Upper lobe of right lung (tissue), 1 donor: ENCODE results near the gene GID8. TPM values are rescaled to one million over a fixed set of nuclear protein-coding genes. Genes with fewer than 3 reads are reported as not detected.

Experiments
- ATAC-seq: fragments of 200-7000 bp; cut with Tn5 transposase; one replicate; pipeline ENCODE4 v1.9.1; 2020; ENCODE audit warnings: mild to moderate bottlenecking, moderate library complexity
- DNase-seq: peaks from one replicate; pipeline ENCODE4 v3.0.0-alpha.2; 2020
- H3K27ac ChIP-seq: fragments of 200-600 bp; one replicate; pipeline ENCODE4 v1.8.0; 2022
- H3K27me3 ChIP-seq: fragments of 200-600 bp; one replicate; pipeline ENCODE4 v1.8.0; 2022; ENCODE audit warnings: mild to moderate bottlenecking
- H3K36me3 ChIP-seq: fragments of 200-600 bp; one replicate; pipeline ENCODE4 v1.8.0; 2022
- H3K4me1 ChIP-seq: fragments of 200-600 bp; one replicate; pipeline ENCODE4 v1.8.0; 2022
- H3K4me3 ChIP-seq: fragments of 200-600 bp; one replicate; pipeline ENCODE4 v1.8.0; 2022; ENCODE audit warnings: mild to moderate bottlenecking
- H3K9me3 ChIP-seq: fragments of 200-600 bp; one replicate; pipeline ENCODE4 v1.8.0; 2022
- intact Hi-C: fragments of 100-400 bp; cut with DNase I; formaldehyde crosslinking; loops from one replicate; pipeline ENCODE4 v1.11.0; 2022
- total RNA-seq: library from RNA; stranded (reverse); fragmentation: NEBNext Ultra II Directional; extraction: Animal tissue kit (Norgen Biotek cat#: 25700); gene quantifications from one replicate; pipeline ENCODE4 v1.2.1, GENCODE V29; 2021
- TF ChIP-seq, protein P1 (sequence below): fragments of 200-600 bp; IDR thresholded peaks from one replicate; pipeline ENCODE4 v1.8.0; 2022; ENCODE audit warnings: antibody characterized with exemption
- donor health status: DM: no; HTN: yes; CAD: no; lungs with severe emphysema.

The GID8 gene
- total RNA-seq, 1 donor from 2014 or later = 27.4 TPM

DNA sequence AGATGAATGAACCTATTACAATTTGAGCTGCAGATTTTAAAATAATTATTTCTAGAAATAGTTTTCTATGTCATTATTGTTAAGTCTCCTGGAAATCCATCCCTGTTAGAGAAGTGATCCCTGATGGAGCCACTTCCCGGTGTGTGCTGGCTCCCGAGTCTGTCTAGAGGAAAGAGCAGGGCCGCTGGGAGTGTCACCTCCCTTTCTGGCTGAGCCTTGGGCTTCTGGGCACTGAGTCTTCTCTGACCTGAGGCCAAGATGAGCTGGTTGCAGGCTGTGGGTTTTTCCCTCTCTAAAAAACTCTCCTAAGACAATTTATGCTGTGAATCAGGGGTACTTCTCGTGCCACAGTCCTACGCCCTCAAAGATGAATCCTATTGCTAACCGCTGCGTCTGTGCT is 47.5 kb upstream of the GID8 start:
- no peak overlapping the region for H3K27ac ChIP-seq
- H3K9me3 ChIP-seq = no peaks in the 10 kb centered on the region
- no peaks in the 10 kb centered on the region for H3K4me1 ChIP-seq
- peaks cover 86% of the 10 kb centered on the region for H3K36me3 ChIP-seq
- DNase-seq = no peak
- no peak overlapping the region for H3K4me3 ChIP-seq
- no peaks in the 10 kb centered on the region for H3K27me3 ChIP-seq
- TF ChIP-seq, protein P1, sequence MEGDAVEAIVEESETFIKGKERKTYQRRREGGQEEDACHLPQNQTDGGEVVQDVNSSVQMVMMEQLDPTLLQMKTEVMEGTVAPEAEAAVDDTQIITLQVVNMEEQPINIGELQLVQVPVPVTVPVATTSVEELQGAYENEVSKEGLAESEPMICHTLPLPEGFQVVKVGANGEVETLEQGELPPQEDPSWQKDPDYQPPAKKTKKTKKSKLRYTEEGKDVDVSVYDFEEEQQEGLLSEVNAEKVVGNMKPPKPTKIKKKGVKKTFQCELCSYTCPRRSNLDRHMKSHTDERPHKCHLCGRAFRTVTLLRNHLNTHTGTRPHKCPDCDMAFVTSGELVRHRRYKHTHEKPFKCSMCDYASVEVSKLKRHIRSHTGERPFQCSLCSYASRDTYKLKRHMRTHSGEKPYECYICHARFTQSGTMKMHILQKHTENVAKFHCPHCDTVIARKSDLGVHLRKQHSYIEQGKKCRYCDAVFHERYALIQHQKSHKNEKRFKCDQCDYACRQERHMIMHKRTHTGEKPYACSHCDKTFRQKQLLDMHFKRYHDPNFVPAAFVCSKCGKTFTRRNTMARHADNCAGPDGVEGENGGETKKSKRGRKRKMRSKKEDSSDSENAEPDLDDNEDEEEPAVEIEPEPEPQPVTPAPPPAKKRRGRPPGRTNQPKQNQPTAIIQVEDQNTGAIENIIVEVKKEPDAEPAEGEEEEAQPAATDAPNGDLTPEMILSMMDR = no peak
- no peak for ATAC-seq
- intact Hi-C loops = no loop called here

DNA sequence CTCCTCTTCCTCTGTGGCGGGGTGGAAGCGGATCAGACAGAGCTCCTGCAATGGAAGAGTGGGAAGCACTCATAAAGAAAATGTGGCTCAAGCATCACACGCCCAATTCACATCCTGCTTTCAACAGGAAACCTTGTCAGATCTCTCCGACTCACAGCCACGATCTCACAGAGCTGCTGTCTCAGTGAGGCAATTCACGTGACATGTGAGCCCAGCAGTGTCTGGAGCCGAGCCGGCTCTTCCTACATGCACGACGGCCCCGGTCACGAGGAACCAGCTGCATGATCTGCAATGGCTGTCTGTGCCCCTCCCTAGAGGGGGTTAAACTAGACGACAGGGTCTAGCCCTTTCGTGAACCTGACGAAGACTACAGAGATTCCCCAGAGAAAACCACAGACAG is 46.8 kb upstream of the GID8 start:
- intact Hi-C loops = no loop called here
- DNase-seq = no peak
- peaks cover 93% of the 10 kb centered on the region for H3K36me3 ChIP-seq
- H3K27ac ChIP-seq = no peak overlapping the region
- no peaks in the 10 kb centered on the region for H3K27me3 ChIP-seq
- H3K4me3 ChIP-seq = no peak overlapping the region
- H3K4me1 ChIP-seq = no peaks in the 10 kb centered on the region
- TF ChIP-seq, protein P1 = no peak
- no peak for ATAC-seq
- H3K9me3 ChIP-seq = no peaks in the 10 kb centered on the region

DNA sequence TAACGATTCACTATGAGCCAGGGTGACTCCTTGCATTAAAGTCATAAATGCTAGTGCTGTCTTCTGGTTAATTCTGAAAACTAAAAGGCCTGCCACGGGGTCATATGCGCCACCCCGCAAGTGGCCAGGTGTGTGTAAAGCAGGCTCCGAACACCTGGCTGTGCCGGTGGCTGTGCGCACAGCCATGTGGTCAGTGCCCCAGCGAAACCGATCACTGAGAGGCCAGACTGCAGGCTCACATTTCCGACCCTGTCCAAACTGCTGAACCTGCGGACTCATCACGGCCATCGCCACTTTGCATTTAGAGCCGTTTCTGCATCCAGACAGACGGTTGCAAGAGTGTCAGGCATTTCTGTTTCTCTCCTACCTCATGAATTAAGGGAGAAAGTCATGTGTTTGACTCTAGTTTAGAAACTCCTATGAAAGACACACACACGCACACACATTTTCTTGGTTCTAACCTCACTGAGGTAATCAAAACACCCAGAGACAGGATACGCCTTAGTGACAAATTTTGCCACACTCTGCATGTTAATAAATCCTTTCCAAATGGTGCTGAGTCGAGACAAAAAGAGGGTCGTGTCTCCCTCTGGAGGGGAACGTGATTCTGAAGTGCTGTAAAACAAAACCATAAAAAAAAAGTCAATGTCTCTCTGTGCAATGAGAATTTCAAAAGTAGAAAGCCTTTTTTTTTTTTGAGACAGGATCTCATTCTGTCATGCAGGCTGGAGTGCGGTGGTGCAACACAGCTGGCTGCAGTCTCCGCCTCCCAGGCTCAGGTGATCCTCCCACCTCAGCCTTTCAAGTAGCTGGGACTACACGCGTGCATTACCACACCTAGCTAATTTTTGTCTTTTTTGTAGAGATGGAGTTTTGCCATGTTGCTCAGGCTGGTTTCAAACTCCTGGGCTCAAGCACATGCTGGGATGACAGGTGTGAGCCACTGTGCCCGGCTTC is 45.3 kb upstream of the GID8 start:
- intact Hi-C loops = no loop called here
- Histone ChIP-seq H3K4me3 (no peak overlapping the region), H3K4me1 (no peaks in the 10 kb centered on the region), H3K27ac (no peak overlapping the region), H3K36me3 (peaks cover 89% of the 10 kb centered on the region), H3K27me3 (no peaks in the 10 kb centered on the region), H3K9me3 (no peaks in the 10 kb centered on the region)
- DNase-seq = no peak
- ATAC-seq = no peak
- TF ChIP-seq, protein P1 = no peak

DNA sequence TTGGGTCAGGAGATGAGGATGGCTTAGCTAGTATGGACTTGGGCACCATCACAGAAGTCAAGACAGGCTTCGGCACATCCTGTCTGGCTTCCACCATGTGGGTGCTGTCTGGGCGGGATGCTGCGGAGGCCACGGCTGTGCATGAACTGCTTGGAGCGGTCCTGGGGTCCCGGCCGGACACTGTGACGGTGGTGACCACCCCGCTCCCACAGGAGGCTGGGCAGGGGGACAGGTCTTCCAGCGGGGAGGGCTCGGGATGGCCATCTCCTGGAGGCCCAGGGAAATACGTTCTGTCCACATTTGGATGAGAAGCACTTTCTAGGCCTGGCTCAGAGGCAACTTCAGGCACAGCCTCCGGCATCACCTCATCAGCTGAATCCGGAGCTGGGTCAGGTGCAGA is 44.2 kb upstream of the GID8 start:
- intact Hi-C loops = no loop called here

DNA sequence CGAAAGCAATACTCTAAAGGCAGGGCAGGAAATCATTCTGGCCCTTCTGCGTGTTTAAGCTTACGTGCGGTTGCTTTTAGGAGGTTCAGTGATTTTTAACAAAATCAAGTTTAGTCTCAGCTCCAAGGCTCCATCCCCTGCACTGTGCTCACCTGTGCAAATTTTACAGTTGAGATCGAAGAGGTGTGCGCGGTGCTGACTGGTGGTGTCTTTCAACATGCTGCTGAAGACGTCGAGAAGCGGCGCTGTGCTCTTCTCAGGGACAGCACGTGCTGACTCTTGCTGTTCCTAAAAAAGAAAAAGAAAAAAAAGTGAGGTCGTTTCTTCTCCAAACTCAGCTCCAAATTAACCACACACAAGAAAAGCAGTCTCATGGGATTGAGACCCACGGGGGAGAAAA is 43.7 kb upstream of the GID8 start:
- no peak for DNase-seq
- Histone ChIP-seq H3K27ac (no peak overlapping the region), H3K27me3 (no peaks in the 10 kb centered on the region), H3K4me1 (peaks cover 6% of the 10 kb centered on the region), H3K36me3 (peaks cover 74% of the 10 kb centered on the region), H3K9me3 (no peaks in the 10 kb centered on the region), H3K4me3 (no peak overlapping the region)
- TF ChIP-seq, protein P1 = no peak
- intact Hi-C loops = no loop called here
- ATAC-seq = no peak

More for the DNA sequence above, 44.2 kb upstream of the GID8 start:
- peaks cover under 1% of the 10 kb centered on the region for H3K4me1 ChIP-seq
- TF ChIP-seq, protein P1 = no peak
- ATAC-seq (no peak), DNase-seq (no peak)
- no peak overlapping the region for H3K27ac ChIP-seq
- peaks cover 79% of the 10 kb centered on the region for H3K36me3 ChIP-seq
- H3K27me3 ChIP-seq = no peaks in the 10 kb centered on the region
- no peak overlapping the region for H3K4me3 ChIP-seq
- H3K9me3 ChIP-seq = no peaks in the 10 kb centered on the region
